Activated T-cell treated with anti-CD3 and anti-CD28 coated beads for 48 hours (primary cell): Measurements from ENCODE around the gene SLC2A13.
"Not testable (repeated sequence)": the region's sequence is repeated elsewhere in the genome, so short reads cannot be mapped to it uniquely, and the experiment has no call there.

Source experiments
- DNase-seq: peaks from one replicate; pipeline ENCODE4 v3.0.0-alpha.2; 2020; ENCODE audit warnings: low read depth

SLC2A13 gene

DNA sequence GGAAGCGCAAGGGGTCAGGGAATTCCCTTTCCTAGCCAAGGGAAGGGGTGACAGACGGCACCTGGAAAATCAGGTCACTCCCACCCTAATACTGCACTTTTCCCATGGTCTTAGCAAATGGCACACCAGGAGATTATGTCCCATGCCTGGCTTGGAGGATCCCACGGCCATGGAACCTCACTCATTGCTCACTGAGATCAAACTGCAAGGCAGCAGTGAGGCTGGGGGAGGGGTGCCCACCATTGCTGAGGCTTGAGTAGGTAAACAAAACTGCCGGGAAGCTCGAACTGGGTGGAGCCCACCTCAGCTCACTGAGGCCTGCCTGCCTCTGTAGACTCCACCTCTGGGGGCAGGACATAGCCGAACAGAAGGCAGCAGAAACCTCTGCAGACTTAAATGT is 359.7 kb downstream of the SLC2A13 start:
- DNase-seq = not testable (repeated sequence)

- DNase-seq = no peak
These were observed 362.2 kb downstream of the SLC2A13 start for GRCh38 chr12:39743655-39744054.

- no peak for DNase-seq
These were observed 369.5 kb downstream of the SLC2A13 start for GRCh38 chr12:39736406-39736805.

DNA sequence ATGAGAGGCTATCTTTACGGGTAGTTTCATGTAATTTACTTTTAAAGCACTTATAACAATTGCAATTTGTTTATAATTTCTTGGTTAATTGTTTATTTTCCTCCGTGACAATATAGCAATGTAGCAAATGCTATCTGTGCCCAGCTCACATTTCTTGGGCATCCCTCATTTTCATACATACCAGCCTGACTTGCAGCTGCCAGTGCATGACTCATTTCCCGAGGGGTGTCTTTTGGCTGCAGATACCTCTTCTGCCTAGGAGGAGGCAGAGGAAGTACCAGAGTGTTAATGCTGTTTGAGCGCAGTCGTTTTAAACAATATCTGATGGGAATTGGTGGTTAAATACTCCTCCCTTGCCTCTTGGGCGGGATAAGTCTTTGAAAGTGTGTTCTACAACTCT is 382.1 kb downstream of the SLC2A13 start:
- no peak for DNase-seq

DNA sequence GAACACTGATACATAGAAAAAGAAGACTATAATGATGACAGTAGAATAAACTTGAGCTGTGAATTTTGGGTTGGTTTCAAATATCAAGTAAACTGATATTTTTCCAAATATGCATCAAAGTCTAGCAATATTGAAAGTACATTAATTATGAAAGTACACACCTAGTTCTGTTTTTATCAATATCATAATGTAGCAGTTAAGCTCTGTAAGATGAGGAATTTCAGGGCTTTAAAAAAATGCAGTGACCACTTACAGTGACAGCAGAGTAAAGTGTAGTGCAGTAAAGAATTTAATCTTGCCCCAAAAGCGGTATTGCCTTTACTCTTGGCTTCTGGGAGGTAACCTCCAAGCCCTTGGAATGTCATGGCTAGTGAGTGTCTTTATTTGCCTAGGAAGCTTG is 383.4 kb downstream of the SLC2A13 start:
- DNase-seq = no peak

- no peak for DNase-seq
These were observed 392.3 kb downstream of the SLC2A13 start for GRCh38 chr12:39713552-39713951.

DNA sequence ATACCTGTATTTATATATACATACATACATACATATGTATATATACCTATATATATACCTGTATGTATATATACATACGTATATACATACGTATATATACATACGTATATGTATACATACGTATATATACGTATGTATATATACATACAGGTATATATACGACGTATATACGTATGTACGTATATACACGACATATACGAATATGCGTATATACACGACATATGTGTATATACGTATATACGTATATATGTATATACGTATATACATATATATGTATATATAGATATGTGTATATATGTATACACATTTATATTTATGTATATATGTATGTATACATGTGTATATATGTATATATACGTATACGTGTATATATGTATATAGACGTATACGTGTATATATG is 393.5 kb downstream of the SLC2A13 start:
- DNase-seq = no peak
